HepG2 (cell line): ENCODE measurements around the gene ATP11A. TPM values are rescaled to one million over a fixed set of nuclear protein-coding genes. Genes with fewer than 3 reads are reported as not detected.

Source experiments
- ATAC-seq: fragments of 200-7000 bp; cut with Tn5 transposase; 3 replicates; pipeline ENCODE4 v1.9.1; 2020; ENCODE audit warnings: mild to moderate bottlenecking, moderate library complexity
- BruUV-seq: library from RNA; stranded (reverse); fragments of 400-500 nt; replicated peaks from 2 replicates; lab custom pipeline; 2021; lab: Mats Ljungman, UMichigan
- CTCF ChIA-PET: fragments of 300-600 bp; formaldehyde crosslinking; extraction: SDS; loops from one replicate; lab custom pipeline; 2021; ENCODE audit warnings: low total read pairs, inconsistent platforms, low intra/inter-chr PET ratio; lab: Yijun Ruan, JAX
- POLR2A ChIA-PET: fragments of 350-600 bp; sonication (Branson Sonifier 250); formaldehyde crosslinking; loops from one replicate; lab custom pipeline; 2020; ENCODE audit warnings: antibody characterized with exemption, inconsistent platforms; lab: Yijun Ruan, JAX
- DNase-seq: peaks from one replicate; pipeline ENCODE4 v3.0.0-alpha.2; 2015; ENCODE audit warnings: low spot score
- FAIRE-seq: peaks from 3 replicates; lab custom pipeline; 2011; peaks lifted over from hg19 to GRCh38; lab: Jason Lieb, UNC
- H2AFZ ChIP-seq: one replicate; pipeline ENCODE4 v1.6.1; 2011; ENCODE audit warnings: low read length, inconsistent platforms
- H3K27ac ChIP-seq: fragments of 300-600 bp; 3 replicates; pipeline ENCODE4 v1.8.0; 2011; ENCODE audit warnings: mixed run types, mild to moderate bottlenecking, mixed read lengths, low read length, inconsistent platforms; ENCODE audit not compliant: insufficient read depth; ENCODE audit errors: extremely low read length
- H3K27me3 ChIP-seq, 2 experiments: fragments of 200-600 bp in 1 of 2; 2 replicates in 1 of 2; 3 replicates in 1 of 2; pipeline versions ENCODE4 v1.6.0 to v1.8.0; 2011; ENCODE audit warnings: low read length in 2 of 2, mild to moderate bottlenecking in 2 of 2, moderate library complexity in 2 of 2, inconsistent platforms in 1 of 2; ENCODE audit not compliant: insufficient read depth in 2 of 2, control insufficient read depth in 1 of 2
- H3K36me3 ChIP-seq, 2 experiments: fragments of 200-600 bp in 1 of 2; replicated peaks in 1 of 2; 2 replicates in 1 of 2; 3 replicates in 1 of 2; pipeline versions ENCODE4 v1.5.1 to v1.8.0; 2011; ENCODE audit warnings: low read length in 2 of 2, inconsistent platforms in 1 of 2; ENCODE audit not compliant: insufficient read depth in 2 of 2, control insufficient read depth in 1 of 2
- H3K4me1 ChIP-seq: 2 replicates; pipeline ENCODE4 v1.5.1; 2012; ENCODE audit warnings: low read length, inconsistent platforms; ENCODE audit not compliant: insufficient read depth
- H3K4me2 ChIP-seq: 2 replicates; pipeline ENCODE4 v1.6.0; 2011; ENCODE audit warnings: low read depth, low read length, inconsistent platforms
- H3K4me3 ChIP-seq, 3 experiments: fragments of 200-600 bp in 1 of 3; sonication (generic), shearing (Covaris generic) in 1 of 3; replicated peaks in 1 of 3; 2 replicates each; pipeline ENCODE4 v1.5.1; 2011 to 2016; ENCODE audit warnings: low read length in 3 of 3, inconsistent platforms in 2 of 3, low read depth in 2 of 3, mild to moderate bottlenecking in 2 of 3, control low read depth in 1 of 3, mixed read lengths in 1 of 3; ENCODE audit not compliant: insufficient read depth in 1 of 3
- H3K79me2 ChIP-seq: one replicate; pipeline ENCODE4 v1.6.1; 2011; ENCODE audit warnings: low read length, inconsistent platforms; ENCODE audit not compliant: insufficient read depth
- H3K9ac ChIP-seq: 2 replicates; pipeline ENCODE4 v1.6.0; 2011; ENCODE audit warnings: mild to moderate bottlenecking, low read depth, low read length, inconsistent platforms; ENCODE audit not compliant: insufficient read depth
- H3K9me3 ChIP-seq: 2 replicates; pipeline ENCODE4 v1.5.1; 2012; ENCODE audit warnings: mild to moderate bottlenecking, low read length
- H4K20me1 ChIP-seq: 2 replicates; pipeline ENCODE4 v1.6.0; 2011; ENCODE audit warnings: inconsistent platforms, mild to moderate bottlenecking, low read length, moderate library complexity; ENCODE audit not compliant: insufficient read depth
- ARID2 ChIP-seq: sonication (generic); formaldehyde crosslinking; IDR thresholded peaks from 2 replicates; pipeline ENCODE4 v1.8.1; 2022; ENCODE audit warnings: mild to moderate bottlenecking, missing genetic modification reagents, borderline replicate concordance
- BHLHE40 ChIP-seq: IDR thresholded peaks from 2 replicates; pipeline ENCODE4 v1.6.1; 2011; ENCODE audit warnings: low read length, improper control_type of control experiment
- EEA1 ChIP-seq: sonication (generic); formaldehyde crosslinking; IDR thresholded peaks from 2 replicates; pipeline ENCODE4 v1.5.1; 2020; ENCODE audit warnings: mild to moderate bottlenecking, missing genetic modification reagents, borderline replicate concordance
- FOXP1 ChIP-seq, 2 experiments: fragments of 450-650 bp in 1 of 2; IDR thresholded peaks; 2 replicates each; pipeline ENCODE4 v1.6.1; 2017 to 2018; ENCODE audit warnings: antibody characterized with exemption in 1 of 2
- GATAD2A ChIP-seq: IDR thresholded peaks from 2 replicates; pipeline ENCODE4 v1.6.1; 2016
- NR3C1 ChIP-seq: sonication (generic); formaldehyde crosslinking; IDR thresholded peaks from 2 replicates; pipeline ENCODE4 v1.4.0; 2020; ENCODE audit warnings: missing genetic modification reagents
- RFXAP ChIP-seq: sonication (generic); formaldehyde crosslinking; IDR thresholded peaks from 2 replicates; pipeline ENCODE4 v1.4.0; 2020; ENCODE audit warnings: missing genetic modification reagents, borderline replicate concordance
- SMAD3 ChIP-seq: sonication (generic); formaldehyde crosslinking; IDR thresholded peaks from 2 replicates; pipeline ENCODE4 v1.4.0; 2020; ENCODE audit warnings: missing genetic modification reagents
- ZNF235 ChIP-seq: sonication (generic); formaldehyde crosslinking; IDR thresholded peaks from 2 replicates; pipeline ENCODE4 v1.8.1; 2023; ENCODE audit warnings: mild to moderate bottlenecking, missing genetic modification reagents, borderline replicate concordance
- ZNF441 ChIP-seq: sonication (generic); formaldehyde crosslinking; IDR thresholded peaks from 2 replicates; pipeline ENCODE4 v1.7.0; 2021; ENCODE audit warnings: missing genetic modification reagents, borderline replicate concordance
- ZNF451 ChIP-seq: sonication (generic); formaldehyde crosslinking; IDR thresholded peaks from 2 replicates; pipeline ENCODE4 v1.5.0; 2020; ENCODE audit warnings: mild to moderate bottlenecking, missing genetic modification reagents
- ZNF605 ChIP-seq: sonication (generic); formaldehyde crosslinking; IDR thresholded peaks from 2 replicates; pipeline ENCODE4 v1.8.0; 2022; ENCODE audit warnings: mild to moderate bottlenecking, missing genetic modification reagents
- whole genome bisulfite sequencing: methylation state at CpG from one replicate; pipeline ENCODE4 v1.1.6; 2017; ENCODE audit warnings: low lambda C conversion rate; 5-methylcytosine and 5-hydroxymethylcytosine counted together
- in situ Hi-C: cut with HindIII; loops from 2 replicates; pipeline ENCODE4 v1.10.0; 2017; ENCODE audit warnings: low pct_unique_long_range_greater_than_20kb; ENCODE audit not compliant: extremely low pct_ligation_motif_present
- intact Hi-C: fragments of 100-400 bp; cut with micrococcal nuclease; formaldehyde crosslinking; loops from one replicate; pipeline ENCODE4 v1.10.0; 2022; ENCODE audit not compliant: unreplicated experiment
- polyA plus RNA-seq, 8 experiments: library from polyadenylated mRNA; depleted of rRNA in 3 of 8; stranded (reverse) in 7 of 8; unstranded in 1 of 8; fragments of >200 nt; fragmentation: Illumina TruSeq in 4 of 8; extraction: Trizol in 4 of 8; gene quantifications; 2 replicates each; pipeline versions ENCODE4 v1.2.1 to v1.2.3, GENCODE V29; 2011 to 2016; ENCODE audit warnings: low read depth in 4 of 8, missing spikeins in 1 of 8, mixed read lengths in 1 of 8; ENCODE audit not compliant: insufficient read depth in 1 of 8
- total RNA-seq, 5 experiments: library from RNA; depleted of rRNA; stranded (reverse); fragments of >200 nt; fragmentation: Illumina TruSeq; extraction: Trizol; gene quantifications; 2 replicates each; pipeline ENCODE4 v1.2.3, GENCODE V29; 2016; ENCODE audit warnings: low read depth in 1 of 5
- TF ChIP-seq, protein P1 (sequence below): sonication (generic); formaldehyde crosslinking; IDR thresholded peaks from 2 replicates; pipeline ENCODE4 v1.4.0; 2020; ENCODE audit warnings: missing genetic modification reagents, borderline replicate concordance
- TF ChIP-seq, protein P2 (sequence below): sonication (generic); formaldehyde crosslinking; IDR thresholded peaks from 2 replicates; pipeline ENCODE4 v1.4.0; 2020; ENCODE audit warnings: mild to moderate bottlenecking, low read depth, missing genetic modification reagents

Gene ATP11A
- total and polyA plus RNA-seq, 2 of the 13 experiments (the other 11 are each of a cell fraction or from before 2014, with no cell fraction given): 18.4 to 20.1 TPM

DNA sequence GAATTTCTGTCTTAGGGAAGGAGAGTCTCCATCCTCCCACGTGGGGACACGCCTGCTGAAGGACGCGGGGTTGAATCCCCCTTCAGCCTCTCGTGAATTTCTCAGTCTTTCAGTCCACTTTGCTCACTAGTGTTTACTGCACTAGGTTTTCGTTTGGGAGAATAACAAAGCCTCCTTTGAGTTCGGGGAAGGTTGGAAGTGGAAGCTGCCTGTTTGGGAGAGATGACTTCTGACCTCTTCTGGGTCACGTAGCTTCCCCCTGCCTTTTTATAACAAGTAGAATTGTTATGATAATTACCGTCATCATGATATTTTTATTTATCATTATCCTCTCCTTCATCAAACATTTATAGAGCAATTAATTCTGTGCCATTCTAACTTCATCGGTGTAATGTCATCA lies 60.7 kb downstream of the ATP11A start (continued):
- TF ChIP-seq, protein P1, sequence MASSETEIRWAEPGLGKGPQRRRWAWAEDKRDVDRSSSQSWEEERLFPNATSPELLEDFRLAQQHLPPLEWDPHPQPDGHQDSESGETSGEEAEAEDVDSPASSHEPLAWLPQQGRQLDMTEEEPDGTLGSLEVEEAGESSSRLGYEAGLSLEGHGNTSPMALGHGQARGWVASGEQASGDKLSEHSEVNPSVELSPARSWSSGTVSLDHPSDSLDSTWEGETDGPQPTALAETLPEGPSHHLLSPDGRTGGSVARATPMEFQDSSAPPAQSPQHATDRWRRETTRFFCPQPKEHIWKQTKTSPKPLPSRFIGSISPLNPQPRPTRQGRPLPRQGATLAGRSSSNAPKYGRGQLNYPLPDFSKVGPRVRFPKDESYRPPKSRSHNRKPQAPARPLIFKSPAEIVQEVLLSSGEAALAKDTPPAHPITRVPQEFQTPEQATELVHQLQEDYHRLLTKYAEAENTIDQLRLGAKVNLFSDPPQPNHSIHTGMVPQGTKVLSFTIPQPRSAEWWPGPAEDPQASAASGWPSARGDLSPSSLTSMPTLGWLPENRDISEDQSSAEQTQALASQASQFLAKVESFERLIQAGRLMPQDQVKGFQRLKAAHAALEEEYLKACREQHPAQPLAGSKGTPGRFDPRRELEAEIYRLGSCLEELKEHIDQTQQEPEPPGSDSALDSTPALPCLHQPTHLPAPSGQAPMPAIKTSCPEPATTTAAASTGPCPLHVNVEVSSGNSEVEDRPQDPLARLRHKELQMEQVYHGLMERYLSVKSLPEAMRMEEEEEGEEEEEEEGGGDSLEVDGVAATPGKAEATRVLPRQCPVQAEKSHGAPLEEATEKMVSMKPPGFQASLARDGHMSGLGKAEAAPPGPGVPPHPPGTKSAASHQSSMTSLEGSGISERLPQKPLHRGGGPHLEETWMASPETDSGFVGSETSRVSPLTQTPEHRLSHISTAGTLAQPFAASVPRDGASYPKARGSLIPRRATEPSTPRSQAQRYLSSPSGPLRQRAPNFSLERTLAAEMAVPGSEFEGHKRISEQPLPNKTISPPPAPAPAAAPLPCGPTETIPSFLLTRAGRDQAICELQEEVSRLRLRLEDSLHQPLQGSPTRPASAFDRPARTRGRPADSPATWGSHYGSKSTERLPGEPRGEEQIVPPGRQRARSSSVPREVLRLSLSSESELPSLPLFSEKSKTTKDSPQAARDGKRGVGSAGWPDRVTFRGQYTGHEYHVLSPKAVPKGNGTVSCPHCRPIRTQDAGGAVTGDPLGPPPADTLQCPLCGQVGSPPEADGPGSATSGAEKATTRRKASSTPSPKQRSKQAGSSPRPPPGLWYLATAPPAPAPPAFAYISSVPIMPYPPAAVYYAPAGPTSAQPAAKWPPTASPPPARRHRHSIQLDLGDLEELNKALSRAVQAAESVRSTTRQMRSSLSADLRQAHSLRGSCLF (CRISPR knock-in tag): no peak
- TF ChIP-seq RFXAP (no peak), GATAD2A (no peak), EEA1 (CRISPR knock-in tag) (no peak), BHLHE40 (no peak)

- ATAC-seq (no peak), DNase-seq (no peak), FAIRE-seq (no peak)
- Histone ChIP-seq H3K79me2 (peaks cover 71% of the 10 kb centered on the region), H3K4me1 (peaks cover 42% of the 10 kb centered on the region), H3K27me3 (no peaks in the 10 kb centered on the region), H3K9me3 (no peaks in the 10 kb centered on the region), H3K27ac (no peak overlapping the region), H3K36me3 (peaks cover 6 to 18% of the 10 kb centered on the region in 2 experiments; a peak in 3 of 5 replicates), H4K20me1 (peaks cover 34% of the 10 kb centered on the region), H3K4me3 (no peak overlapping the region), H2AFZ (no peak overlapping the region), H3K4me2 (no peak overlapping the region), H3K9ac (no peak overlapping the region)
- WGBS: 96% methylated on average over 7 of the region's 7 CpGs
- in situ Hi-C loops (no loop called here), intact Hi-C loops (no loop called here)
- no TSS peak for BruUV-seq
- ChIA-PET CTCF (no interaction called here), POLR2A (no interaction called here)
- TF ChIP-seq ZNF235 (CRISPR knock-in tag): no peak
- TF ChIP-seq, protein P2, sequence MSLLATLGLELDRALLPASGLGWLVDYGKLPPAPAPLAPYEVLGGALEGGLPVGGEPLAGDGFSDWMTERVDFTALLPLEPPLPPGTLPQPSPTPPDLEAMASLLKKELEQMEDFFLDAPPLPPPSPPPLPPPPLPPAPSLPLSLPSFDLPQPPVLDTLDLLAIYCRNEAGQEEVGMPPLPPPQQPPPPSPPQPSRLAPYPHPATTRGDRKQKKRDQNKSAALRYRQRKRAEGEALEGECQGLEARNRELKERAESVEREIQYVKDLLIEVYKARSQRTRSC (CRISPR knock-in tag): no peak
- TF ChIP-seq ZNF605: no peak
- TF ChIP-seq FOXP1 (IDR thresholded peaks at IDR 0.05): no peak
- TF ChIP-seq FOXP1 (CRISPR knock-in tag; IDR thresholded peaks at IDR 0.05): no peak
- no peak for TF ChIP-seq NR3C1
- no peak for TF ChIP-seq ZNF451 (CRISPR knock-in tag)
- no peak for TF ChIP-seq SMAD3 (CRISPR knock-in tag)
- no peak for TF ChIP-seq ARID2
- no peak for TF ChIP-seq ZNF441
Observed at GRCh38 chr13:112751617-112752016, 61.8 kb downstream of the ATP11A start.
